ENCODE data around the gene RNLS. TPM values are rescaled to one million over a fixed set of nuclear protein-coding genes. Genes with fewer than 3 reads are reported as not detected.

RNLS gene
- total RNA-seq, 2 experiments from 2014 or later, result 1.2 to 1.8 TPM

DNA sequence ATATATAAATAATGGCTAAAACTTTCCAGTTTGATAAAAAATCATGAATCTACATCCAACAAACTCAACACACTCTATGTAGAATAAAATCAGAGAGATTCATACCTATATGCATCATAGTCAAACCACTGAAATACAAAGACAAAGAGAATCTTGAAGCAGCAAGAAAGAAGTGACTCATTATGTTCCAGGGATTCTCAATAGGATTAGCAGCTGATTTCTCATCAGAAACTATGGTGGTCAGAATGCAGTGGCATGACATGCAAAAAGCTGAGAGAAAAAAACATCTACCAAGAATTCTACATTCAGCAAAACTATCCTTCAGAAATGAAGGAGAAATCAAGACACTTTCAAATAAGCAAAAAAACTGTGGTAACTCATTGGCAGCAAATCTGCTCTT, 187.4 kb downstream of the RNLS start:
- no peak overlapping the region for H3K27ac Mint-ChIP-seq
- no peaks in the 10 kb centered on the region for H3K27me3 Mint-ChIP-seq
- H3K4me1 Mint-ChIP-seq, result peaks cover 18% of the 10 kb centered on the region
- peaks cover 34% of the 10 kb centered on the region for H3K36me3 Mint-ChIP-seq (ENCODE audit: low read depth)
- H3K4me3 Mint-ChIP-seq, result no peak overlapping the region
- CTCF ChIA-PET, result no interaction called here
- POLR2A ChIA-PET, result no interaction called here
- peaks cover 32% of the 10 kb centered on the region for H3K9me3 Mint-ChIP-seq
- DNase-seq, result no peak

DNA sequence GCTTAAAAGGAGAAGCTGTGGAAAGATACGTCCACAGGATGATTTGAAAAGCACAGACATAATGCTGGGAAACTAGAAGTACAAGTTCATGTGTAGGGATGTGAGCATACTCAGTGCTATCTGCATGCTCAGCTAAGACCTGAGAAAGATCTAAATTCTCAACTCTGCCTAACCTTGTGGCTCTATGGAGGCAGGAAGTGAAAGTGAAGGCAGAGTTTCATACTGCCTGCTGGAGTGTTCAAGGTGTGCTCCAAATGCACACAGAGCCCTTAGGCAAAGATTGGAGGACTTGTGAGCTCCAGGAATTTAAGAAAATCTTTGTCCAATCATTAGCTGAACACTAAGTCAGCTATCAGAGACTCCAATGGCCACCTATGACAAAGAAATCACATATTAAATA, 190.9 kb downstream of the RNLS start:
- H3K36me3 Mint-ChIP-seq (ENCODE audit: low read depth), result peaks cover 27% of the 10 kb centered on the region
- CTCF ChIA-PET, result interaction anchor here (0.6 to 0.7 kb wide), 4 partner anchors 15 to 542 kb away, joined by 3 read pairs; partner anchors contain the start of genes KLLN and PTEN
- POLR2A ChIA-PET, result interaction anchor here (1.0 kb wide), 1 partner anchor 530 kb away, joined by 7 read pairs; no protein-coding TSS in a partner anchor
- H3K9me3 Mint-ChIP-seq, result peaks cover 22% of the 10 kb centered on the region
- peak overlapping the region; percentile 86 for H3K27ac Mint-ChIP-seq
- H3K4me1 Mint-ChIP-seq, result peaks cover 18% of the 10 kb centered on the region
- peak overlapping the region; percentile 42 for H3K4me3 Mint-ChIP-seq
- no peaks in the 10 kb centered on the region for H3K27me3 Mint-ChIP-seq
- DNase-seq, result peak; percentile 55

DNA sequence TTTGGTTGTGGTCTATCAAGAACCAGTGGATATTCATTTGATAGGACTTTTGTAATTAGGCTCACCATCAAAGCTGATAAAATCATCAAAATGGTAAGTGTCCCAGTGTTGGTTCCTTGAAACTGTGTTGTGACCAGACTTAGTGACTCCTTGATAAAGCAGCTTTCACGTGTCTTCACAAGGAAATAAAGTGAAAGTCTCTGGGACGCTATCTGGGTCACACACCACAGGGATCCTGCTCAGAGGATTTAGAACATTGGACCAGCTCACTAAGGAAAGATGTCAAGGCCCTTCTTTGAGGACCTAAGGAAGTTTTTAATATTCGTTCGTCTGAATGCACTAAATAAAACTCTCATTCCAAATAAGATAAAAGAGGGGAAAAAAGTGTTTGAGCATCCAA, 193.1 kb downstream of the RNLS start:
- DNase-seq, result no peak
- Mint-ChIP-seq H3K4me1 (peaks cover 25% of the 10 kb centered on the region), H3K9me3 (peaks cover 8% of the 10 kb centered on the region), H3K27me3 (no peaks in the 10 kb centered on the region), H3K27ac (no peak overlapping the region), H3K36me3 (ENCODE audit: low read depth) (peaks cover 23% of the 10 kb centered on the region), H3K4me3 (no peak overlapping the region)
- CTCF ChIA-PET, result interaction anchor here (0.8 to 2.5 kb wide), 8 partner anchors 10 to 529 kb away, joined by 3 to 9 read pairs (median 6); no protein-coding TSS in a partner anchor
- POLR2A ChIA-PET, result no interaction called here

DNA sequence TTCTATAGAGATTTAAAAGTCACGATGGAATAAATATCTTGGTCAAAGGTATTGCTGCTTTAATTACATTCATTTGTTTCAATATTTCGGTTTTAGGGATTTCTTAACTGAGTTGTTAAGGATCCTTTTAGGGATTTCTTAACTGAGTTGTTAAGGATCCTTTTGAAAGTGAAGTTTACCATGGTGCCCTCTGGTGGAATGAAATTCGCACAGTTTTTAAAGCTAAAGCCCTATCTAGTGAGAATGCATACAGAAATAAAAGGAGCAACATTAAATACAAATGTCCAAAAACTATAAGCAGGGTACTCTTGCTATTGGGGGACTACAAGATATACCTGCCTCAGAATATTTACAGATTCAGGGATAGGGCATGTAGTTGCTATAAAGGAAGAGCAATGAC, 193.7 kb downstream of the RNLS start:
- CTCF ChIA-PET, result interaction anchor here (0.8 to 2.5 kb wide), 12 partner anchors 10 to 528 kb away, joined by 3 to 9 read pairs (median 4); no protein-coding TSS in a partner anchor
- peak; percentile 60 for DNase-seq
- peak overlapping the region; percentile 46 for H3K27ac Mint-ChIP-seq
- peaks cover 19% of the 10 kb centered on the region for H3K36me3 Mint-ChIP-seq (ENCODE audit: low read depth)
- no peaks in the 10 kb centered on the region for H3K27me3 Mint-ChIP-seq
- peaks cover 8% of the 10 kb centered on the region for H3K9me3 Mint-ChIP-seq
- peaks cover 31% of the 10 kb centered on the region for H3K4me1 Mint-ChIP-seq
- POLR2A ChIA-PET, result interaction anchor here (1.2 kb wide), 1 partner anchor 527 kb away, joined by 3 read pairs; no protein-coding TSS in a partner anchor
- no peak overlapping the region for H3K4me3 Mint-ChIP-seq

GRCh38 chr10:88388324-88388723, 194.8 kb downstream of the RNLS start:
- H3K4me3 Mint-ChIP-seq, result no peak overlapping the region
- no peaks in the 10 kb centered on the region for H3K27me3 Mint-ChIP-seq
- no peak for DNase-seq
- H3K4me1 Mint-ChIP-seq, result peaks cover 38% of the 10 kb centered on the region
- no peak overlapping the region for H3K27ac Mint-ChIP-seq
- H3K9me3 Mint-ChIP-seq, result peaks cover 4% of the 10 kb centered on the region
- H3K36me3 Mint-ChIP-seq (ENCODE audit: low read depth), result peaks cover 16% of the 10 kb centered on the region
- CTCF ChIA-PET, result interaction anchor here (0.5 to 2.5 kb wide), 13 partner anchors 9 to 568 kb away, joined by 3 to 9 read pairs (median 4); no protein-coding TSS in a partner anchor
- POLR2A ChIA-PET, result interaction anchor here (1.2 kb wide), 1 partner anchor 526 kb away, joined by 3 read pairs; no protein-coding TSS in a partner anchor

DNA sequence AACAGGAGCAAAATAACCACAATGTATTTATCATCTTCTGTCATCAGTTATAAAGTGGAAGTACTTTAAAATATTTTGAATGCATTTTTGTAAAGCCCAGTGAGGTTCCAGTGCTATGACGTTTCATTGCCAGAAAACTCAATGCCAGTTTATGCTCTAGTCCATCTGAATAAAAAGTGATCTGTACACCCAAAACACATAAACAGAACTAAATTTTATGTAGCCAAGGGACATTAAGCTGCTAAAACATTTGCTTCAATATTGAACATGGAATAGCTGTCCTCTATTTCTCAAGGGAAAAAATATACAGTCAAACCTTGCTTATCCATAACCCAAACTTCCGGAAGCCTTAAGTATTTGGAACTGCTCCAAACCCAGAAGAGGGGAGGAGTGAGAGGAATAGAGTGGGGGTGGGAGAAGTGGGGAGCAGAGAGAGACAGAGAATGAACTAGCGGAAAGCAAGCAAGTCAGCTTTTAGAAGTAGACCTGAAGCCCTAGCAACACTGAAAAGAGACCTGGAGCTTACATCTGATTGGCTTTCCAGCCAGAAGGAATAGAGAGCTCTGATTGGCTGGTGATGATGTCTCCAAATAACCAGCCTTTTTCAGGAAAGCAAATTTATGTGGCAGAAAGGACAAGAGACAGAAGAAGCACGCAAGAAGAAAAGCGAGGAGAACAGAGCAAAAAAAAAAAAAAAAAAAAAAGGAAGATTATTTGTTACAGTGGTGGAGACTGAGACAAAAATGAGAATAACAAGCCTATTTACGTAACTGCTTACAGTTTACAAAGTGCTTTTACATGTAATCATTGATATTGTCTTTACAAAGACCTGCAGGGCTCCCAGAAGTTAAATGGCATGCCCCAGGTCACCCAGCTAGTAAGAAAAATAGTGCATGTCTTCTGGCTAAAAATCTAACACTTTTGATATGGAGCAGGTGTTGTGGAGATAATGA, 196.0 kb downstream of the RNLS start:
- Mint-ChIP-seq H3K36me3 (ENCODE audit: low read depth) (peaks cover 17% of the 10 kb centered on the region), H3K4me1 (peaks cover 35% of the 10 kb centered on the region), H3K9me3 (peaks cover 9% of the 10 kb centered on the region), H3K27me3 (no peaks in the 10 kb centered on the region), H3K4me3 (no peak overlapping the region), H3K27ac (no peak overlapping the region)
- DNase-seq, result no peak
- ChIA-PET POLR2A (no interaction called here), CTCF (interaction anchor here (1.0 to 3.6 kb wide), 6 partner anchors 9 to 567 kb away, joined by 3 to 14 read pairs (median 5); no protein-coding TSS in a partner anchor)

DNA sequence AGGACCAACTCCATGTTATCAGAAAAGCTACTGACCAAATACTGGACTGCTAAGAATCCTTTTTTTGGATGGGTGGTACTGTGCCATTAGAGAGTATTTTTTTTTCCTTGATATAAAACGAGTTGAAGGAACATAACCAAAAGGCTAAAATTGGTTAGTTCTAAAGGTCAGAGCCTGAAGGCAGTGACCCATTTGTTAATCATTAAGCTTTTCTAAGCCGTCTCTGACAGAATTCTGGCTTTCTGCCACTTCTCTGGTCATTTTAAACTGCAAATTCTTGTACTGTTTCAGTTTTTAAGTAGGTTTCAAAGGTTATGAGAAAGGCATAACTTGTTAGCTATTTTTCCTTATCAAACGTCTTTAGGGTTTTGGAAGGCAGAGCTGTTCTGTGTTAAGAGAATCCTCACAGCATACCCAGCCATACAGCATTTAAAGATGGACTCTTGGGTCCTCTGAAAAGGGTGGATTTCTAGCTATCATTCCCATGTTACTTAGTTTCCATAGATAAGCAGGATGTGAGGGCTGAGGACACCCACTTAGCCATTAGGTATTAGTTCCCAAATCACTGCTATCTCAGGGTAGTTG, 196.8 kb downstream of the RNLS start:
- DNase-seq, result no peak
- ChIA-PET POLR2A (no interaction called here), CTCF (interaction anchor here (0.6 to 3.6 kb wide), 5 partner anchors 11 to 216 kb away, joined by 3 to 14 read pairs (median 3); no protein-coding TSS in a partner anchor)
- no peak overlapping the region for H3K4me3 Mint-ChIP-seq
- peaks cover 27% of the 10 kb centered on the region for H3K4me1 Mint-ChIP-seq
- H3K9me3 Mint-ChIP-seq, result peaks cover 12% of the 10 kb centered on the region
- H3K27me3 Mint-ChIP-seq, result no peaks in the 10 kb centered on the region
- H3K27ac Mint-ChIP-seq, result no peak overlapping the region
- H3K36me3 Mint-ChIP-seq (ENCODE audit: low read depth), result peaks cover 16% of the 10 kb centered on the region

GRCh38 chr10:88385601-88386203, 197.4 kb downstream of the RNLS start:
- Mint-ChIP-seq H3K4me3 (no peak overlapping the region), H3K27ac (no peak overlapping the region), H3K36me3 (ENCODE audit: low read depth) (peaks cover 16% of the 10 kb centered on the region), H3K9me3 (peaks cover 12% of the 10 kb centered on the region), H3K4me1 (peaks cover 25% of the 10 kb centered on the region), H3K27me3 (no peaks in the 10 kb centered on the region)
- POLR2A ChIA-PET, result interaction anchor here (0.6 kb wide), 2 partner anchors 102 to 496 kb away, joined by 3 read pairs; no protein-coding TSS in a partner anchor
- CTCF ChIA-PET, result interaction anchor here (0.6 to 3.6 kb wide), 4 partner anchors 12 to 216 kb away, joined by 3 to 14 read pairs (median 4); no protein-coding TSS in a partner anchor
- peak; percentile 81 for DNase-seq

- peaks cover 24% of the 10 kb centered on the region for H3K36me3 Mint-ChIP-seq (ENCODE audit: low read depth)
- DNase-seq, result no peak
- no peaks in the 10 kb centered on the region for H3K27me3 Mint-ChIP-seq
- peaks cover 31% of the 10 kb centered on the region for H3K4me1 Mint-ChIP-seq
- POLR2A ChIA-PET, result no interaction called here
- peaks cover 16% of the 10 kb centered on the region for H3K9me3 Mint-ChIP-seq
- peak overlapping the region; percentile 22 for H3K27ac Mint-ChIP-seq
- CTCF ChIA-PET, result no interaction called here
- H3K4me3 Mint-ChIP-seq, result no peak overlapping the region
Measured at GRCh38 chr10:88383276-88383675, 199.8 kb downstream of the RNLS start.

DNA sequence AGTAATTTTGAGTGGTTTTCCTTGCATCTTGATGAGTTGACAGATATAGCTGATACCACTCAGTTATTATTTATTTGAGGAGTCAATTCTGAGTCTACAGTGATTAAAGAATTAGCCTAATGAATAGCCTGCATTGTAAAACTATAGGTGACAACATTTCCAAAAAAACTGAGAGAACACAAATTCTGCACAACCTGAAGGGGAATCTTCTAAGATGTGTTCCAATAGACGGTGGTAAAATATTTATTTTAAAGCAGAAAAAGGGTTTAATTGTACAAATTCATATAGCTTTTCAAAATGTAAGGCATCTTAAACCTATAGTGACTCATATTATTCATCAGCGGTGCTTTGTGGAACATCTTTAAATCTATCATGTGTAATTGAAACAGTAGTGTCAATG, 200.4 kb downstream of the RNLS start:
- H3K4me1 Mint-ChIP-seq, result peaks cover 31% of the 10 kb centered on the region
- H3K27me3 Mint-ChIP-seq, result no peaks in the 10 kb centered on the region
- POLR2A ChIA-PET, result no interaction called here
- DNase-seq, result no peak
- H3K9me3 Mint-ChIP-seq, result peaks cover 16% of the 10 kb centered on the region
- CTCF ChIA-PET, result no interaction called here
- peak overlapping the region; percentile 22 for H3K27ac Mint-ChIP-seq
- no peak overlapping the region for H3K4me3 Mint-ChIP-seq
- peaks cover 24% of the 10 kb centered on the region for H3K36me3 Mint-ChIP-seq (ENCODE audit: low read depth)

DNA sequence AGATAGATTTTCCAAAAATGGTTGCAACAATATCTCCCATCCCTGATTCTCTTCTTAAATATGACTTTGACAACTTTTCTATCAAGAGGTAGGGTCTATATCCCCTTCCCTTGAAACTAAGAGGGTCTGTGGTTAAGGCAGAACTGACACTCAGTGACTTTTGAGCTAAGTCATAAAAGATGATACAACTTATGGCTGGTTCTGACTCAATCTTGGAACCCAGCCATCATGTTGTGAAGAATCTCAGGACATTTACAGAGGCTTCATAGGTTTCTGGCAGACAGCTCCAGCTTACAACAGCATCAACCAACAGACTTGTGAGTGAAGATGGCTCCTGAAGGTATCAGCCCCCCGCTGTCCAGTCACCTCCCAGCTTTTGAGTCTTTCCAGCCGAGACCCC, 203.5 kb downstream of the RNLS start:
- CTCF ChIA-PET, result interaction anchor here (0.6 to 1.6 kb wide), 2 partner anchors 10 to 33 kb away, joined by 3 to 9 read pairs; no protein-coding TSS in a partner anchor
- H3K27me3 Mint-ChIP-seq, result no peaks in the 10 kb centered on the region
- no peak overlapping the region for H3K4me3 Mint-ChIP-seq
- DNase-seq, result no peak
- POLR2A ChIA-PET, result no interaction called here
- H3K27ac Mint-ChIP-seq, result no peak overlapping the region
- H3K9me3 Mint-ChIP-seq, result peaks cover 16% of the 10 kb centered on the region
- H3K36me3 Mint-ChIP-seq (ENCODE audit: low read depth), result peaks cover 25% of the 10 kb centered on the region
- H3K4me1 Mint-ChIP-seq, result peaks cover 27% of the 10 kb centered on the region

DNA sequence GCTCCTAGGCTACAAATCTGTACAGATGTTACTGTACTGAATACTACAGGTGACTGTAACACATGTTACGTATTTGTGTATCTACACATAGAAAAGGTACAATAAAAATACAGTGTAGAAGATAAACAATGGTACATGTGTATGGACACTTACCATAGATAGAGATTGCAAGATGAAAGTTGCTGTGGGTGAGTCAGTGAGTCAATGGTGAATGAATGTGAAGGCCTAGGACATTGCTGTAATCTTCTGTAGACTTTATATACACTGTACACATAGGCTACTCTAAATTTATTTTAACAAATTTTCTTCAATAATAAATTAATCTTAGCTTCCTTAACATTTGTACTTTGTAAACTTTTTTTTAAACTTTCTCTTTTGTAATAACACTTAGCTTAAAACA, 205.6 kb downstream of the RNLS start:
- no peaks in the 10 kb centered on the region for H3K27me3 Mint-ChIP-seq
- H3K36me3 Mint-ChIP-seq (ENCODE audit: low read depth), result peaks cover 13% of the 10 kb centered on the region
- no peak for DNase-seq
- peaks cover 9% of the 10 kb centered on the region for H3K9me3 Mint-ChIP-seq
- no peak overlapping the region for H3K27ac Mint-ChIP-seq
- no peak overlapping the region for H3K4me3 Mint-ChIP-seq
- POLR2A ChIA-PET, result interaction anchor here (0.6 kb wide), 1 partner anchor 44 kb away, joined by 3 read pairs; no protein-coding TSS in a partner anchor
- H3K4me1 Mint-ChIP-seq, result peaks cover 16% of the 10 kb centered on the region
- CTCF ChIA-PET, result interaction anchor here (1.1 to 1.2 kb wide), 2 partner anchors 10 to 14 kb away, joined by 3 to 4 read pairs; no protein-coding TSS in a partner anchor
